ENCODE results near the gene CELF2.

The CELF2 gene

DNA sequence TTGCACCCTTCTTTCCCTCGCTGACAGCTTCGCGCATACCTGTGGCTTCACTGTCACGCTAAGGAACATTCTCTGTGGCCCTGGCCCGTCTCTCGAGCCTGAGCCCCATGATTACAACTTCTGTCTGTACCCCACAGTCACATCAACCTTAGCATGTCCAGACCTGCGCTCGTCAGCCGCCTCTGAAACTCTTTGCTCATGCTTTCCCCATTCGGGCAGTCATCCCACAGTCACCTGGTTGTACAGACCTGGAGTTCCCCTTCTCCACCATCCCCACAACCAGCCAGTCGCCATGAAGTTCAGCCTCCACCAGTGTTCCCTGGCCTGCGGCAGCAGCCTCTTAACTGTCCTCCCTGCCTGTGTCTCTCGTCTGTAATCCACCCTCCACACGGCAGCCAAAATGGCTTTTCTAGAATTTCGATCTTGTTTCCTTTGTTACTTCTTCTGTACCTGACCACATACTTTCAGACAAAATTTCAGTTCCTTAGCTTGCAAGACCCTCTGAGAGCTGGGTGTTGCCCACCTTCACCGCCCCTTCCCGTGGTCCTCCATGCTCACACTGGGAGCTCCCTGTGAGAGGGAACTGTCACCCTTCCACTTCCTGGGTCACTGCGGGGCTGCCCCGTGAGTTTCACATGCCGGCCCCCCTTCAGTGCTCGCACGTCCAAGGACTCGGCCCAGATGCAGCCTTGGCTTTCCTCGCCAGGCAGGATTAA is 229.2 kb downstream of the CELF2 start:
- no peaks in the 10 kb centered on the region for H3K9me2 ChIP-seq (replicated peaks; ENCODE audit: control insufficient read depth, low read length)
- no peaks in the 10 kb centered on the region for H3K79me2 ChIP-seq (ENCODE audit: control insufficient read depth, low read length)
- no peaks in the 10 kb centered on the region for H3K36me3 ChIP-seq (ENCODE audit: control insufficient read depth, low read length)
- H3K4me3 ChIP-seq (ENCODE audit: low read length) = no peak overlapping the region
- H4K20me1 ChIP-seq (ENCODE audit: control insufficient read depth, insufficient read depth, low read depth, low read length) = no peaks in the 10 kb centered on the region
- H3K27ac ChIP-seq (ENCODE audit: low read depth, low read length) = no peak overlapping the region
- H3K4me2 ChIP-seq (ENCODE audit: low read length) = 0 out of 2 replicates have a peak overlapping the region, but pooled peaks have one; percentile 61
- TF ChIP-seq, protein P1, sequence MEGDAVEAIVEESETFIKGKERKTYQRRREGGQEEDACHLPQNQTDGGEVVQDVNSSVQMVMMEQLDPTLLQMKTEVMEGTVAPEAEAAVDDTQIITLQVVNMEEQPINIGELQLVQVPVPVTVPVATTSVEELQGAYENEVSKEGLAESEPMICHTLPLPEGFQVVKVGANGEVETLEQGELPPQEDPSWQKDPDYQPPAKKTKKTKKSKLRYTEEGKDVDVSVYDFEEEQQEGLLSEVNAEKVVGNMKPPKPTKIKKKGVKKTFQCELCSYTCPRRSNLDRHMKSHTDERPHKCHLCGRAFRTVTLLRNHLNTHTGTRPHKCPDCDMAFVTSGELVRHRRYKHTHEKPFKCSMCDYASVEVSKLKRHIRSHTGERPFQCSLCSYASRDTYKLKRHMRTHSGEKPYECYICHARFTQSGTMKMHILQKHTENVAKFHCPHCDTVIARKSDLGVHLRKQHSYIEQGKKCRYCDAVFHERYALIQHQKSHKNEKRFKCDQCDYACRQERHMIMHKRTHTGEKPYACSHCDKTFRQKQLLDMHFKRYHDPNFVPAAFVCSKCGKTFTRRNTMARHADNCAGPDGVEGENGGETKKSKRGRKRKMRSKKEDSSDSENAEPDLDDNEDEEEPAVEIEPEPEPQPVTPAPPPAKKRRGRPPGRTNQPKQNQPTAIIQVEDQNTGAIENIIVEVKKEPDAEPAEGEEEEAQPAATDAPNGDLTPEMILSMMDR (IDR thresholded peaks at IDR 0.05; ENCODE audit: low read depth, low read length, poor library complexity, severe bottlenecking) = no peak
- TF ChIP-seq EZH2phosphoT487 (IDR thresholded peaks at IDR 0.05; ENCODE audit: borderline replicate concordance, low read length) = no peak
- H3K9me3 ChIP-seq (ENCODE audit: control insufficient read depth, insufficient read depth, low read length) = no peaks in the 10 kb centered on the region
- H3F3A ChIP-seq (ENCODE audit: control insufficient read depth, insufficient read depth) = no peaks in the 10 kb centered on the region
- H3K4me1 ChIP-seq (ENCODE audit: control insufficient read depth, low read length) = peaks cover 55% of the 10 kb centered on the region
- peaks cover 19% of the 10 kb centered on the region for H3K27me3 ChIP-seq (ENCODE audit: control insufficient read depth, low read length)

DNA sequence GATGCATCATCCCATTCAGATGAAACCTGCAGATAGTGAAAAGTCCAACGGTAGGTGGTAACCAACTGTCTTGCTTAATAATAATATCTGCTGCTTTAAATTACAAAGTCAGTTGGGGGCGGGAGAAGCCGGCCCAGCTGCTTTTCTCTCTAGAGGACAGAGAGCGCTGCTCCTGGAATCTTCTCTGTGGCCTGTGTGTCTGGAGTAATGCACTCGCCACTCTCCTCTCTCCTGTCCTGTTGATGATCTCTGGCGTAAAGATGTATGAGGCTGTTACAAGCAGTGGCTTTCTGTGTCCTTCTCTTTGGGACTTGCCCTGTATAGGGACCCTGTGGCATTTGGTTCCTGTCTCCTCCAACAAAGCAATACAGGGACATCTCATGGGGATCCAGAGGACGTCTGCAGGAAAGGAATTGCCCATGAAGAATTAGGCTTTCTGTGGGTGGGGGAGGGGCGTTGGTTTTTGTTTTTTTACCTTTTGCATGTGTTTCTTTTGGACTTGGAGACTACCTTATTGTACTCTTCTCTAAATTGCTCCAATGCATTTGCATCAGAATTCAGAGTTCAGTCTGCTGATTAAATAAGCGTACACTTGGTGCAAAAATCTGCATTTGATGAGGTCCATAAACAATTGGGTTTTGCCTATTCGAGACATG is 231.6 kb downstream of the CELF2 start:
- no peak for TF ChIP-seq EZH2phosphoT487 (IDR thresholded peaks at IDR 0.05; ENCODE audit: borderline replicate concordance, low read length)
- TF ChIP-seq, protein P1 (IDR thresholded peaks at IDR 0.05; ENCODE audit: low read depth, low read length, poor library complexity, severe bottlenecking) = no peak
- Histone ChIP-seq H3K4me1 (ENCODE audit: control insufficient read depth, low read length) (peaks cover 53% of the 10 kb centered on the region), H3F3A (ENCODE audit: control insufficient read depth, insufficient read depth) (no peaks in the 10 kb centered on the region), H4K20me1 (ENCODE audit: control insufficient read depth, insufficient read depth, low read depth, low read length) (no peaks in the 10 kb centered on the region), H3K4me2 (ENCODE audit: low read length) (no peak overlapping the region), H3K27ac (ENCODE audit: low read depth, low read length) (no peak overlapping the region), H3K4me3 (ENCODE audit: low read length) (no peak overlapping the region), H3K9me2 (replicated peaks; ENCODE audit: control insufficient read depth, low read length) (no peaks in the 10 kb centered on the region), H3K36me3 (ENCODE audit: control insufficient read depth, low read length) (no peaks in the 10 kb centered on the region), H3K27me3 (ENCODE audit: control insufficient read depth, low read length) (peaks cover 17% of the 10 kb centered on the region), H3K9me3 (ENCODE audit: control insufficient read depth, insufficient read depth, low read length) (no peaks in the 10 kb centered on the region), H3K79me2 (ENCODE audit: control insufficient read depth, low read length) (no peaks in the 10 kb centered on the region)

DNA sequence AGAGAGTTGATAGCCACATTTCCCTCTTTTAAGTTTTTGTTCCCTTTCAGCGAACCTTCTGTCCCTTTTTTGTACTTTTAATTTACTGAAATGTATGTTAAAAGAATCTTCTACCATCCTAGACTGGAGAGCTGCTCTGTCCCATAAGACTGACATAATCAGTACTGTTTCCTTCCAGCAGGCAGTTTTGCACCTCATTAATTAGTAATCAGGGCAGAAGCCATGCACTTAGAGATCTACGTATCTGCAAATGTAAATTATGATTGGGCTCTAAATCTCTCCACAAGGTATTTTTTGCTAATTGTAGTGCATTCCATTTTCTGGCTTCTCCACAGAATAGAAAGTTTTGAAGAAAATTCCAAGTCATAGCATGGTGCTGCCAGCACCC is 232.1 kb downstream of the CELF2 start:
- H3K4me1 ChIP-seq (ENCODE audit: control insufficient read depth, low read length) = peaks cover 53% of the 10 kb centered on the region
- H3K27ac ChIP-seq (ENCODE audit: low read depth, low read length) = no peak overlapping the region
- H3K4me2 ChIP-seq (ENCODE audit: low read length) = no peak overlapping the region
- no peaks in the 10 kb centered on the region for H3K9me3 ChIP-seq (ENCODE audit: control insufficient read depth, insufficient read depth, low read length)
- no peaks in the 10 kb centered on the region for H3F3A ChIP-seq (ENCODE audit: control insufficient read depth, insufficient read depth)
- H3K27me3 ChIP-seq (ENCODE audit: control insufficient read depth, low read length) = peaks cover 17% of the 10 kb centered on the region
- no peaks in the 10 kb centered on the region for H3K36me3 ChIP-seq (ENCODE audit: control insufficient read depth, low read length)
- H3K9me2 ChIP-seq (replicated peaks; ENCODE audit: control insufficient read depth, low read length) = no peaks in the 10 kb centered on the region
- TF ChIP-seq, protein P1 (IDR thresholded peaks at IDR 0.05; ENCODE audit: low read depth, low read length, poor library complexity, severe bottlenecking) = no peak
- TF ChIP-seq EZH2phosphoT487 (IDR thresholded peaks at IDR 0.05; ENCODE audit: borderline replicate concordance, low read length) = no peak
- H3K79me2 ChIP-seq (ENCODE audit: control insufficient read depth, low read length) = no peaks in the 10 kb centered on the region
- no peak overlapping the region for H3K4me3 ChIP-seq (ENCODE audit: low read length)
- no peaks in the 10 kb centered on the region for H4K20me1 ChIP-seq (ENCODE audit: control insufficient read depth, insufficient read depth, low read depth, low read length)

Data from DOHH2 (cell line).